Stimulated activated CD4-positive, alpha-beta T cell treated with anti-CD3 and anti-CD28 coated beads, Interleukin-1b, Interleukin-23, amount 100 ng/mL, for 24 hours (primary cell): Measurements from ENCODE around the gene TXK.

Experiments
- DNase-seq, 4 experiments: peaks; one replicate each; pipeline ENCODE4 v3.0.0-alpha.2; 2020; ENCODE audit warnings: low read depth in 4 of 4, low spot score in 1 of 4

The TXK gene

GRCh38 chr4:48138511-48138910, 4.5 kb upstream of the TXK start:
- no peak for DNase-seq

GRCh38 chr4:48137846-48138245, 3.8 kb upstream of the TXK start:
- DNase-seq = no peak

- no peak for DNase-seq
Measured at GRCh38 chr4:48133669-48134068, 381 bp downstream of the TXK start.

- DNase-seq = no peak
Measured at GRCh38 chr4:48131736-48132135, 2.3 kb downstream of the TXK start.

GRCh38 chr4:48130100-48130499, 4.0 kb downstream of the TXK start:
- DNase-seq = no peak

GRCh38 chr4:48129307-48130014, 4.6 kb downstream of the TXK start:
- DNase-seq = no peak

- DNase-seq = peak; percentile 26 to 68 (median 50)
Measured at GRCh38 chr4:48127682-48128404, 6.2 kb downstream of the TXK start.

- no peak for DNase-seq
Measured at GRCh38 chr4:48127231-48127630, 6.8 kb downstream of the TXK start.

GRCh38 chr4:48126621-48127020, 7.4 kb downstream of the TXK start:
- DNase-seq = no peak

- DNase-seq = no peak
Measured at GRCh38 chr4:48124870-48125269, 9.2 kb downstream of the TXK start.

GRCh38 chr4:48122756-48123155, 11.3 kb downstream of the TXK start:
- DNase-seq = no peak

- DNase-seq = no peak
Measured at GRCh38 chr4:48121180-48121579, 12.9 kb downstream of the TXK start.

- DNase-seq = no peak
Measured at GRCh38 chr4:48120132-48120531, 13.9 kb downstream of the TXK start.

GRCh38 chr4:48119646-48120045, 14.4 kb downstream of the TXK start:
- no peak for DNase-seq

GRCh38 chr4:48118081-48118480, 16.0 kb downstream of the TXK start:
- no peak for DNase-seq

GRCh38 chr4:48116582-48116981, 17.5 kb downstream of the TXK start:
- DNase-seq = no peak

GRCh38 chr4:48114412-48114811, 19.6 kb downstream of the TXK start:
- DNase-seq = no peak

- no peak for DNase-seq
Measured at GRCh38 chr4:48112017-48112667, 21.9 kb downstream of the TXK start.

GRCh38 chr4:48110452-48110978, 23.5 kb downstream of the TXK start:
- no peak for DNase-seq

- no peak for DNase-seq
Measured at GRCh38 chr4:48109413-48110263, 24.4 kb downstream of the TXK start.
